ENCODE results near the gene HLCS.
A peak's percentile ranks its signal among the peaks of the same experiment; 100 is the strongest.

The HLCS gene

GRCh38 chr21:36765229-36765628, 201.2 kb downstream of the HLCS start:
- no peak for DNase-seq

GRCh38 chr21:36763305-36763704, 203.2 kb downstream of the HLCS start:
- DNase-seq: no peak

GRCh38 chr21:36762642-36763041, 203.8 kb downstream of the HLCS start:
- no peak for DNase-seq

- no peak for DNase-seq
Observed at GRCh38 chr21:36761685-36762084, 204.8 kb downstream of the HLCS start.

GRCh38 chr21:36759348-36760083, 207.0 kb downstream of the HLCS start:
- DNase-seq: no peak

- no peak for DNase-seq
Observed at GRCh38 chr21:36757196-36757595, 209.3 kb downstream of the HLCS start.

GRCh38 chr21:36756527-36756926, 209.9 kb downstream of the HLCS start:
- no peak for DNase-seq

GRCh38 chr21:36754241-36754898, 212.1 kb downstream of the HLCS start:
- DNase-seq: no peak

GRCh38 chr21:36753556-36753955, 212.9 kb downstream of the HLCS start:
- DNase-seq: peak; percentile 75

- no peak for DNase-seq
Observed at GRCh38 chr21:36751383-36751782, 215.1 kb downstream of the HLCS start.

GRCh38 chr21:36750576-36750959, 215.9 kb downstream of the HLCS start:
- no peak for DNase-seq

- no peak for DNase-seq
Observed at GRCh38 chr21:36749935-36750575, 216.4 kb downstream of the HLCS start.

- peak; percentile 15 for DNase-seq
Observed at GRCh38 chr21:36747815-36748383, 218.6 kb downstream of the HLCS start.

GRCh38 chr21:36747041-36747814, 219.2 kb downstream of the HLCS start:
- no peak for DNase-seq

GRCh38 chr21:36745459-36745858, 221.0 kb downstream of the HLCS start:
- DNase-seq: no peak

GRCh38 chr21:36744560-36745231, 221.8 kb downstream of the HLCS start:
- no peak for DNase-seq

GRCh38 chr21:36744190-36744559, 222.3 kb downstream of the HLCS start:
- no peak for DNase-seq

- no peak for DNase-seq
Observed at GRCh38 chr21:36743446-36743845, 223.0 kb downstream of the HLCS start.

GRCh38 chr21:36743008-36743407, 223.5 kb downstream of the HLCS start:
- no peak for DNase-seq

GRCh38 chr21:36741506-36741905, 225.0 kb downstream of the HLCS start:
- DNase-seq: no peak

GRCh38 chr21:36738489-36739126, 227.9 kb downstream of the HLCS start:
- DNase-seq: no peak

GRCh38 chr21:36735724-36736320, 230.6 kb downstream of the HLCS start:
- no peak for DNase-seq

Measured in NCI-H226 (cell line).